HEK293T (cell line): ENCODE measurements around the gene CENPM.

Source experiments
- CTCF ChIA-PET: fragments of 350-600 bp; formaldehyde crosslinking; extraction: SDS; loops from one replicate; lab custom pipeline; 2021; ENCODE audit warnings: antibody characterized with exemption, inconsistent platforms; lab: Yijun Ruan, JAX
- POLR2A ChIA-PET: fragments of 350-600 bp; formaldehyde crosslinking; extraction: SDS; loops from one replicate; lab custom pipeline; 2020; ENCODE audit warnings: antibody characterized with exemption, inconsistent platforms; lab: Yijun Ruan, JAX
- DNase-seq: peaks from one replicate; pipeline ENCODE4 v3.0.0; 2012; ENCODE audit warnings: mixed read lengths; ENCODE audit errors: extremely low spot score
- ARNT ChIP-seq: fragments of 450-650 bp; IDR thresholded peaks from 2 replicates; pipeline ENCODE4 v1.6.1; 2017; ENCODE audit warnings: mild to moderate bottlenecking
- BHLHE40 ChIP-seq: fragments of 450-650 bp; IDR thresholded peaks from 2 replicates; pipeline ENCODE4 v1.6.1; 2016; ENCODE audit warnings: mild to moderate bottlenecking, moderate library complexity, borderline replicate concordance
- CTBP1 ChIP-seq: fragments of 450-650 bp; IDR thresholded peaks from 2 replicates; pipeline ENCODE4 v1.6.1; 2016; ENCODE audit warnings: borderline replicate concordance
- ELF4 ChIP-seq: fragments of 450-650 bp; IDR thresholded peaks from 2 replicates; pipeline ENCODE4 v1.6.1; 2017; ENCODE audit warnings: antibody characterized with exemption
- FOXA1 ChIP-seq: fragments of 450-650 bp; IDR thresholded peaks from 2 replicates; pipeline ENCODE4 v1.6.1; 2016; ENCODE audit warnings: mild to moderate bottlenecking
- FOXK2 ChIP-seq: fragments of 450-650 bp; IDR thresholded peaks from 2 replicates; pipeline ENCODE4 v1.6.1; 2016; ENCODE audit warnings: mild to moderate bottlenecking
- FOXM1 ChIP-seq: fragments of 450-650 bp; IDR thresholded peaks from 2 replicates; pipeline ENCODE4 v1.6.1; 2017; ENCODE audit warnings: mild to moderate bottlenecking, borderline replicate concordance
- HDGF ChIP-seq: fragments of 450-650 bp; IDR thresholded peaks from 2 replicates; pipeline ENCODE4 v1.6.1; 2017; ENCODE audit warnings: antibody characterized with exemption, borderline replicate concordance
- L3MBTL2 ChIP-seq: fragments of 450-650 bp; conservative IDR thresholded peaks from 2 replicates; pipeline ENCODE4 v1.6.1; 2016; ENCODE audit warnings: mild to moderate bottlenecking
- LEF1 ChIP-seq: fragments of 450-650 bp; IDR thresholded peaks from 2 replicates; pipeline ENCODE4 v1.6.1; 2017; ENCODE audit warnings: mild to moderate bottlenecking, borderline replicate concordance
- NFRKB ChIP-seq: fragments of 450-650 bp; IDR thresholded peaks from 2 replicates; pipeline ENCODE4 v1.6.1; 2016; ENCODE audit warnings: mild to moderate bottlenecking, moderate library complexity
- SP1 ChIP-seq: fragments of 450-650 bp; IDR thresholded peaks from 2 replicates; pipeline ENCODE4 v1.6.1; 2017
- SUZ12 ChIP-seq: fragments of 450-650 bp; IDR thresholded peaks from 2 replicates; pipeline ENCODE4 v1.6.1; 2016; ENCODE audit warnings: mild to moderate bottlenecking
- TARDBP ChIP-seq: fragments of 450-650 bp; IDR thresholded peaks from 2 replicates; pipeline ENCODE4 v1.6.1; 2016
- ZNF384 ChIP-seq: fragments of 450-650 bp; IDR thresholded peaks from 2 replicates; pipeline ENCODE4 v1.6.1; 2016
- TF ChIP-seq, protein P1 (sequence below): fragments of 450-650 bp; IDR thresholded peaks from 2 replicates; pipeline ENCODE4 v1.6.1; 2016

The CENPM gene

GRCh38 chr22:41946629-41947423, at the start of gene CENPM:
TSS of gene CENPM (minus strand) at chr22:41947152. CDS start at chr22:41947076, 76 bp downstream.
- CTCF ChIA-PET, result interaction anchor here (0.6 to 1.2 kb wide), 10 partner anchors 9 to 282 kb away, joined by 3 to 7 read pairs (median 3); partner anchors contain the start of gene SMDT1
- TF ChIP-seq, protein P1, sequence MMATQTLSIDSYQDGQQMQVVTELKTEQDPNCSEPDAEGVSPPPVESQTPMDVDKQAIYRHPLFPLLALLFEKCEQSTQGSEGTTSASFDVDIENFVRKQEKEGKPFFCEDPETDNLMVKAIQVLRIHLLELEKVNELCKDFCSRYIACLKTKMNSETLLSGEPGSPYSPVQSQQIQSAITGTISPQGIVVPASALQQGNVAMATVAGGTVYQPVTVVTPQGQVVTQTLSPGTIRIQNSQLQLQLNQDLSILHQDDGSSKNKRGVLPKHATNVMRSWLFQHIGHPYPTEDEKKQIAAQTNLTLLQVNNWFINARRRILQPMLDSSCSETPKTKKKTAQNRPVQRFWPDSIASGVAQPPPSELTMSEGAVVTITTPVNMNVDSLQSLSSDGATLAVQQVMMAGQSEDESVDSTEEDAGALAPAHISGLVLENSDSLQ, result peak; percentile 97
- TF ChIP-seq CTBP1, result no peak
- no peak for TF ChIP-seq TARDBP
- TF ChIP-seq L3MBTL2, result peak; percentile 93
- no peak for TF ChIP-seq ZNF384
- DNase-seq, result peak; percentile 92

DNA sequence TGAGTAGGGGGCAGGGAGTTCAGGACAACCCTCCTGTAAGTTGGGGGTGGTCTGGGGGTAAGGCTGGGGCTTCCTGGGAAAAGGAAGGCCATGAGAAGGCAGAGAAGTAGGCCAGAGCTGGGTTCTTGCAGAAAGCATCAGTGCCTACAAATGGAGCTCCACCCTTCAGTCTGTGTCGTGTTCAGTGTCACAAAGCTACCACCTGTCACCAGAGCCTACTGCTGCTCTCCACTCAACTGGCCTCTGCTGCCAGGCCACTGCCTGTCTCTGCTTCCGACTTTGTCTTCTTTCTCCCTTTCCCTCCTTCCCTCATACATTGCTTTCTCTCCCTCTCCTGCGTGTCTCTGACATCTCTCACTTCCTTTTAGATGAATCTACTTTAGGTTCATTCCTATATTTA, 48.3 kb upstream of the CENPM start:
- POLR2A ChIA-PET, result interaction anchor here (1.6 kb wide), 1 partner anchor 85 kb away, joined by 4 read pairs; no protein-coding TSS in a partner anchor
- CTCF ChIA-PET, result no interaction called here
- TF ChIP-seq CTBP1, result no peak
- TF ChIP-seq, protein P1, result no peak
- TF ChIP-seq L3MBTL2, result no peak
- no peak for TF ChIP-seq TARDBP
- TF ChIP-seq ZNF384, result no peak

More at GRCh38 chr22:41946629-41947423, at the start of gene CENPM:
- POLR2A ChIA-PET, result interaction anchor here (0.6 to 2.4 kb wide), 57 partner anchors 9 to 717 kb away, joined by 3 to 18 read pairs (median 4); partner anchors contain the start of genes DESI1, NDUFA6, SMDT1 and SNU13

DNA sequence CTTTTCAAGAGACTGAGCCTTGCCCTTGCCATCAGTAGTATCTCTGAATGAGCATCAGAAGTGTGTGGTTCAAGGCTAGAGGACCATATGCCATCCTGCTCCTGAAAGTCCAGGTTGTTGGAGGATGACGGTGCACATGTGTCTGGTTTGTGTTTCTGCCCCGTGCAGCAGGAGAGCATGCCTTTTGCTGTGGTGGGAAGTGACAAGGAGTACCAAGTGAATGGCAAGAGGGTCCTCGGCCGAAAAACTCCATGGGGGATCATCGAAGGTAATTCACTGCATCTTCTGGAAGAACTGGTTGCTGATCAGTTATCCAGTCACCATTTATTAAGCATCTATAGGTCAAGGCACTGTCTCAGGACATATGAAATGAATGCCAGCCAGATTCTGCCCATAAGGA, 45.5 kb upstream of the CENPM start:
- TF ChIP-seq SUZ12 (no peak), ZNF384 (no peak), LEF1 (no peak), HDGF (no peak), L3MBTL2 (no peak), ARNT (no peak), FOXA1 (no peak), TARDBP (no peak), NFRKB (no peak), FOXK2 (no peak), BHLHE40 (no peak), CTBP1 (no peak), FOXM1 (no peak), SP1 (no peak), ELF4 (no peak)
- TF ChIP-seq, protein P1, result no peak
- ChIA-PET POLR2A (no interaction called here), CTCF (no interaction called here)
- DNase-seq, result no peak

More for the DNA sequence above, 48.3 kb upstream of the CENPM start:
- DNase-seq, result no peak

DNA sequence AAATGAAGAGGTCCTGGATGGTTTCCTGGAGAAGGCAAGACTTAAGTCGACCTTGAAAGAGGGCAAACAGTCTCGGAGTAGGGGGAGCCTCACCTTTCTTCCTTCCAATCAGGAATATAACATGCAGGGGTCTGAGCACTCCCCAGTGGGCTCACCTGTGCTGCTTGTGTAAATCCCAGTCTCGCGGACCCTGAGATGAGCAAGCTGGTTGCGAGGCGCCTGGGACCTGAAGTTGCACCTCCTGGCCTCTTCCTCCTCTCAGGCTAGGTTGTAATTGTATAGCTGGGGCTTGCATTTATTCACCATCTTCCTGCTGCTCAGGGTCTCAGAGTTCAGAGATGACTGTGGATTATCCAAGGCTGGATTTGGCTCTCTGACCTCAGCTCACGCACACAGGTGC, 44.2 kb upstream of the CENPM start:
- no peak for DNase-seq
- TF ChIP-seq ELF4 (no peak), CTBP1 (no peak), L3MBTL2 (no peak), TARDBP (no peak), ARNT (no peak), LEF1 (no peak), SP1 (no peak), FOXA1 (no peak), ZNF384 (no peak)
- ChIA-PET CTCF (interaction anchor here (0.6 kb wide), 1 partner anchor 26 kb away, joined by 3 read pairs; no protein-coding TSS in a partner anchor), POLR2A (no interaction called here)

DNA sequence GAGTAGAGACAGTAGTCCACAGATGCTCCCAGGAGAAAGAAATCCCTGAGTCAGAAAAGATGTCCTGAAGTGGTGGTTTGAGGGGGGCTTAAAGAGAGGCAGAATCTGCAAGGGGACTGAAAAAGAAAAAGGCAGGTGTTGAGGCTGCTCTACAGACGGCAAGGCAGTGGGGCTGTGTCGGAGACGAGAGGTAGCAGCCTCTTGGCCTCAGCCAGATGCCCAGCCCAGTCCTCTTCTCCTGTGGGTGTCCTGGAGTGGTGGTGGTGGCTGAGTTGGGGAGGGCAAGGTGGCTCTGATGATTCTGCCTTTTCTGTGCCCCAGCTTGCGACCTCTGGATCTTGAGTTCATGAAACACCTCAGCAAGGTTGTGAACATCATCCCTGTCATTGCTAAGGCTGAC, 42.3 kb upstream of the CENPM start:
- TF ChIP-seq BHLHE40 (no peak), L3MBTL2 (no peak), ZNF384 (no peak), FOXA1 (no peak), HDGF (no peak), LEF1 (no peak), FOXM1 (no peak), SP1 (no peak), CTBP1 (no peak), NFRKB (no peak), SUZ12 (no peak), TARDBP (no peak)
- TF ChIP-seq, protein P1, result no peak
- no peak for DNase-seq
- POLR2A ChIA-PET, result no interaction called here
- CTCF ChIA-PET, result no interaction called here

DNA sequence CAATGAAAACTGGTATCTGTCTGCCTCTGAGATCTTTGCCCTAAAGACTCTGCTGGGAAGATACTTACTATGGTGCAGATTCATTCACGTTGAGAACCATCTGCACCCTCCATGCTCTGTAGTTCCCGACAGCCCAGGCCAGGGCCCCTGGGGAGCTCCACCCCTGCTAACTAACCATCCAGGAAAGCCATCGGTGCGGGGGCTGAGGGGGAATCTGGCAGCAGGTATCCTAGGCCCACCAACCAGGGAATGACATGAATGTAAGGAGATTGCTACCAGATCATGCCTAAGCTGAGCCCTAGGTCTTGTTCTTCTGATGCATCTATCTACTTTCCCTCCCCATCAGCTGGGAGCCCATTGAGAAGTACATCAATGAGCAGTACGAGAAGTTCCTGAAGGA, 40.3 kb upstream of the CENPM start:
- POLR2A ChIA-PET, result no interaction called here
- CTCF ChIA-PET, result no interaction called here
- TF ChIP-seq SP1 (no peak), BHLHE40 (no peak)
- TF ChIP-seq, protein P1, result no peak
- no peak for DNase-seq
